Caco-2 (cell line): ENCODE results near the gene PRKAG2. TPM values are rescaled to one million over a fixed set of nuclear protein-coding genes. Genes with fewer than 3 reads are reported as not detected.

ENCODE experiments used
- BruUV-seq: library from RNA; stranded (reverse); fragments of 400-500 nt; replicated peaks from 2 replicates; lab custom pipeline; 2021; lab: Mats Ljungman, UMichigan
- CTCF ChIA-PET: fragments of 300-600 bp; sonication (Branson Sonifier 250); formaldehyde crosslinking; loops from one replicate; lab custom pipeline; 2022; ENCODE audit warnings: antibody characterized with exemption; lab: Charles Lee
- POLR2A ChIA-PET: fragments of 300-600 bp; sonication (Branson Sonifier 250); formaldehyde crosslinking; loops from one replicate; lab custom pipeline; 2022; ENCODE audit warnings: antibody characterized with exemption; lab: Charles Lee
- DNase-seq, 2 experiments: peaks; one replicate each; pipeline versions ENCODE4 v3.0.0 to v3.0.0-alpha.2; 2020 to 2022
- H3K27me3 ChIP-seq: replicated peaks from 2 replicates; pipeline ENCODE4 v1.6.0; 2011; ENCODE audit warnings: low read length; ENCODE audit not compliant: control insufficient read depth, insufficient read depth
- H3K36me3 ChIP-seq: 2 replicates; pipeline ENCODE4 v1.5.1; 2011; ENCODE audit warnings: low read length; ENCODE audit not compliant: control insufficient read depth, insufficient read depth
- H3K4me1 ChIP-seq: fragments of 250-450 bp; sonication (Bioruptor Pico); 2 replicates; pipeline ENCODE4 v1.5.1; 2020; ENCODE audit warnings: mild to moderate bottlenecking
- H3K4me3 ChIP-seq: 2 replicates; pipeline ENCODE4 v1.5.1; 2011; ENCODE audit warnings: low read depth, mild to moderate bottlenecking, control low read depth, low read length
- H3K9me3 ChIP-seq: fragments of 250-450 bp; sonication (Bioruptor Pico); 2 replicates; pipeline ENCODE4 v1.5.1; 2020; ENCODE audit warnings: mild to moderate bottlenecking, moderate library complexity
- H3K27ac Mint-ChIP-seq: one replicate; pipeline ENCODE4 v1.8.0; 2022; ENCODE audit warnings: mixed read lengths; ENCODE audit not compliant: unreplicated experiment
- H3K27me3 Mint-ChIP-seq: one replicate; pipeline ENCODE4 v1.8.0; 2022; ENCODE audit warnings: mixed read lengths; ENCODE audit not compliant: insufficient read depth, unreplicated experiment
- H3K36me3 Mint-ChIP-seq: one replicate; pipeline ENCODE4 v1.8.0; 2022; ENCODE audit warnings: mild to moderate bottlenecking, mixed read lengths; ENCODE audit not compliant: insufficient read depth, unreplicated experiment
- H3K4me1 Mint-ChIP-seq: one replicate; pipeline ENCODE4 v1.8.0; 2022; ENCODE audit warnings: low read depth, mixed read lengths; ENCODE audit not compliant: unreplicated experiment
- H3K4me3 Mint-ChIP-seq: one replicate; pipeline ENCODE4 v1.8.0; 2022; ENCODE audit warnings: mild to moderate bottlenecking, moderate library complexity, mixed read lengths; ENCODE audit not compliant: unreplicated experiment
- H3K9me3 Mint-ChIP-seq: one replicate; pipeline ENCODE4 v1.8.0; 2022; ENCODE audit warnings: mixed read lengths; ENCODE audit not compliant: unreplicated experiment
- CTCF ChIP-seq, 2 experiments: fragments of 200-600 bp in 1 of 2; IDR thresholded peaks; 1 replicate in 1 of 2; 2 replicates in 1 of 2; pipeline versions ENCODE4 v1.5.1 to v1.8.0; 2011 to 2022; ENCODE audit warnings: antibody characterized with exemption in 1 of 2, control low read depth in 1 of 2, inconsistent platforms in 1 of 2, low read depth in 1 of 2, low read length in 1 of 2, mild to moderate bottlenecking in 1 of 2, moderate library complexity in 1 of 2; ENCODE audit not compliant: insufficient read depth in 1 of 2, severe bottlenecking in 1 of 2, unreplicated experiment in 1 of 2
- intact Hi-C: fragments of 100-400 bp; cut with micrococcal nuclease; formaldehyde crosslinking; loops from one replicate; pipeline ENCODE4 v1.10.0; 2022; ENCODE audit not compliant: unreplicated experiment
- total RNA-seq: library from RNA; stranded (reverse); gene quantifications from 2 replicates; pipeline ENCODE4 v1.2.3, GENCODE V29; 2022

PRKAG2 gene
- total RNA-seq, 1 experiment from 2014 or later = 15.9 TPM

- no peak for TF ChIP-seq CTCF (IDR thresholded peaks at IDR 0.05; ENCODE audit: insufficient read depth in 1 of 2, low read depth in 1 of 2, low read length in 1 of 2, severe bottlenecking in 1 of 2, unreplicated experiment in 1 of 2)
- DNase-seq = peak; percentile 44 to 57
- no peaks in the 10 kb centered on the region for H3K36me3 ChIP-seq
- POLR2A ChIA-PET = interaction anchor here (0.6 to 2.1 kb wide), 4 partner anchors 11 to 59 kb away, joined by 3 to 11 read pairs (median 6); no protein-coding TSS in a partner anchor
- Mint-ChIP-seq H3K4me1 (peaks cover 24% of the 10 kb centered on the region), H3K27ac (peak overlapping the region; percentile 90), H3K36me3 (peaks cover 40% of the 10 kb centered on the region), H3K4me3 (peak overlapping the region; percentile 91), H3K27me3 (no peaks in the 10 kb centered on the region), H3K9me3 (no peaks in the 10 kb centered on the region)
- H3K27me3 ChIP-seq = no peaks in the 10 kb centered on the region
- no peaks in the 10 kb centered on the region for H3K9me3 ChIP-seq
- peaks cover 4% of the 10 kb centered on the region; the same call in 1 of the 2 replicates for H3K4me1 ChIP-seq
- CTCF ChIA-PET = interaction anchor here (0.5 to 1.0 kb wide), 3 partner anchors 58 to 153 kb away, joined by 3 to 4 read pairs (median 3); no protein-coding TSS in a partner anchor
- H3K4me3 ChIP-seq = peak overlapping the region; percentile 52
- intact Hi-C loops = loop anchor here (1.0 to 5.0 kb wide), 3 partner anchors 58 to 179 kb away; no protein-coding TSS in a partner anchor
- TSS peak; percentile 18 for BruUV-seq
These were observed 358.6 kb downstream of the PRKAG2 start for GRCh38 chr7:151518105-151518946.

- peak overlapping the region; percentile 90 for H3K27ac Mint-ChIP-seq
- no peak for TF ChIP-seq CTCF (IDR thresholded peaks at IDR 0.05; ENCODE audit: insufficient read depth in 1 of 2, low read depth in 1 of 2, low read length in 1 of 2, severe bottlenecking in 1 of 2, unreplicated experiment in 1 of 2)
- H3K9me3 Mint-ChIP-seq = no peaks in the 10 kb centered on the region
- Histone ChIP-seq H3K9me3 (no peaks in the 10 kb centered on the region), H3K4me3 (peak overlapping the region; percentile 52), H3K27me3 (no peaks in the 10 kb centered on the region), H3K4me1 (peaks cover 4% of the 10 kb centered on the region; the same call in 1 of the 2 replicates), H3K36me3 (no peaks in the 10 kb centered on the region)
- CTCF ChIA-PET = interaction anchor here (0.6 to 1.0 kb wide), 2 partner anchors 58 to 149 kb away, joined by 3 to 4 read pairs; no protein-coding TSS in a partner anchor
- no peak for DNase-seq
- H3K27me3 Mint-ChIP-seq = no peaks in the 10 kb centered on the region
- POLR2A ChIA-PET = interaction anchor here (0.6 to 1.6 kb wide), 3 partner anchors 11 to 58 kb away, joined by 3 to 7 read pairs (median 5); no protein-coding TSS in a partner anchor
- H3K36me3 Mint-ChIP-seq = peaks cover 40% of the 10 kb centered on the region
- peaks cover 24% of the 10 kb centered on the region for H3K4me1 Mint-ChIP-seq
- no TSS peak for BruUV-seq
- H3K4me3 Mint-ChIP-seq = peak overlapping the region; percentile 91
- intact Hi-C loops = loop anchor here (1.0 to 5.0 kb wide), 3 partner anchors 57 to 180 kb away; no protein-coding TSS in a partner anchor
These were observed 359.3 kb downstream of the PRKAG2 start for GRCh38 chr7:151517601-151518104.

- no TSS peak for BruUV-seq
- ChIA-PET CTCF (no interaction called here), POLR2A (no interaction called here)
- no peak for TF ChIP-seq CTCF (IDR thresholded peaks at IDR 0.05; ENCODE audit: insufficient read depth in 1 of 2, low read depth in 1 of 2, low read length in 1 of 2, severe bottlenecking in 1 of 2, unreplicated experiment in 1 of 2)
- no peak overlapping the region for H3K4me3 ChIP-seq
- H3K36me3 ChIP-seq = no peaks in the 10 kb centered on the region
- peaks cover 7% of the 10 kb centered on the region; the same call in 1 of the 2 replicates for H3K4me1 ChIP-seq
- Mint-ChIP-seq H3K27me3 (no peaks in the 10 kb centered on the region), H3K4me1 (peaks cover 22% of the 10 kb centered on the region), H3K4me3 (peak overlapping the region; percentile 25), H3K27ac (no peak overlapping the region), H3K9me3 (no peaks in the 10 kb centered on the region), H3K36me3 (peaks cover 46% of the 10 kb centered on the region)
- H3K9me3 ChIP-seq = no peaks in the 10 kb centered on the region
- no peak for DNase-seq
- intact Hi-C loops = loop anchor here (5.0 kb wide), 1 partner anchor 182 kb away; no protein-coding TSS in a partner anchor
- H3K27me3 ChIP-seq = no peaks in the 10 kb centered on the region
These were observed 361.7 kb downstream of the PRKAG2 start for GRCh38 chr7:151515276-151515565.
